Loucy (cell line): ENCODE measurements around the gene CECR2.

Experiments used
- EZH2phosphoT487 ChIP-seq: fragments of 200-600 bp; IDR thresholded peaks from 2 replicates; pipeline ENCODE4 v1.6.1; 2018; ENCODE audit warnings: antibody characterized with exemption, mild to moderate bottlenecking, moderate library complexity, borderline replicate concordance
- TF ChIP-seq, protein P1 (sequence below): fragments of 200-600 bp; sonication (generic); conservative IDR thresholded peaks from 2 replicates; pipeline ENCODE4 v1.5.1; 2014; ENCODE audit warnings: mild to moderate bottlenecking, antibody characterized with exemption, low read length

DNA sequence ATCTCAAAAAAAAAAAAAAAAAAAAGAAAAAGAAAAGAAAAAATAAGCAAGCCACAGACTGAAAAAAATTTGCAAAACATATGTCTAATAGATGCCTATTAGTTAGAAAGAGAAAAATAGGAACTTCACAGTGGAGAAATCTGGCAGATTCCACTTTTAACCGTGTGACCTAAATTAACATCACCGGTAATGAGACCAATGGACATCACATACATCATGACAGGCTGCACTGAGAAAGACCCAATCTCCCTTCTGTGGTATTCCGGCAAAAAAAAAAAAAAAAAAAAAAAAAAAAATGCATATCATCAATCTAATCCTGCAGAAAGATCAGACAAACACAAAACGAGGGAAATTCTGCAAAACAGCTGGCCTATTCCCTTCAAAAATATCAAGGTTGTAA, 46.7 kb upstream of the CECR2 start:
- TF ChIP-seq, protein P1, sequence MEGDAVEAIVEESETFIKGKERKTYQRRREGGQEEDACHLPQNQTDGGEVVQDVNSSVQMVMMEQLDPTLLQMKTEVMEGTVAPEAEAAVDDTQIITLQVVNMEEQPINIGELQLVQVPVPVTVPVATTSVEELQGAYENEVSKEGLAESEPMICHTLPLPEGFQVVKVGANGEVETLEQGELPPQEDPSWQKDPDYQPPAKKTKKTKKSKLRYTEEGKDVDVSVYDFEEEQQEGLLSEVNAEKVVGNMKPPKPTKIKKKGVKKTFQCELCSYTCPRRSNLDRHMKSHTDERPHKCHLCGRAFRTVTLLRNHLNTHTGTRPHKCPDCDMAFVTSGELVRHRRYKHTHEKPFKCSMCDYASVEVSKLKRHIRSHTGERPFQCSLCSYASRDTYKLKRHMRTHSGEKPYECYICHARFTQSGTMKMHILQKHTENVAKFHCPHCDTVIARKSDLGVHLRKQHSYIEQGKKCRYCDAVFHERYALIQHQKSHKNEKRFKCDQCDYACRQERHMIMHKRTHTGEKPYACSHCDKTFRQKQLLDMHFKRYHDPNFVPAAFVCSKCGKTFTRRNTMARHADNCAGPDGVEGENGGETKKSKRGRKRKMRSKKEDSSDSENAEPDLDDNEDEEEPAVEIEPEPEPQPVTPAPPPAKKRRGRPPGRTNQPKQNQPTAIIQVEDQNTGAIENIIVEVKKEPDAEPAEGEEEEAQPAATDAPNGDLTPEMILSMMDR = no peak
- TF ChIP-seq EZH2phosphoT487 = no peak
